GM21723 (cell line): Measurements from ENCODE around the gene RAI1.
A peak's percentile ranks its signal among the peaks of the same experiment; 100 is the strongest.

Experiments used
- ATAC-seq: cut with Tn5 transposase; IDR thresholded peaks from one replicate; pipeline ENCODE4 v1.9.1; 2021; ENCODE audit warnings: mild to moderate bottlenecking, moderate library complexity; ENCODE audit not compliant: unreplicated experiment

Gene RAI1

DNA sequence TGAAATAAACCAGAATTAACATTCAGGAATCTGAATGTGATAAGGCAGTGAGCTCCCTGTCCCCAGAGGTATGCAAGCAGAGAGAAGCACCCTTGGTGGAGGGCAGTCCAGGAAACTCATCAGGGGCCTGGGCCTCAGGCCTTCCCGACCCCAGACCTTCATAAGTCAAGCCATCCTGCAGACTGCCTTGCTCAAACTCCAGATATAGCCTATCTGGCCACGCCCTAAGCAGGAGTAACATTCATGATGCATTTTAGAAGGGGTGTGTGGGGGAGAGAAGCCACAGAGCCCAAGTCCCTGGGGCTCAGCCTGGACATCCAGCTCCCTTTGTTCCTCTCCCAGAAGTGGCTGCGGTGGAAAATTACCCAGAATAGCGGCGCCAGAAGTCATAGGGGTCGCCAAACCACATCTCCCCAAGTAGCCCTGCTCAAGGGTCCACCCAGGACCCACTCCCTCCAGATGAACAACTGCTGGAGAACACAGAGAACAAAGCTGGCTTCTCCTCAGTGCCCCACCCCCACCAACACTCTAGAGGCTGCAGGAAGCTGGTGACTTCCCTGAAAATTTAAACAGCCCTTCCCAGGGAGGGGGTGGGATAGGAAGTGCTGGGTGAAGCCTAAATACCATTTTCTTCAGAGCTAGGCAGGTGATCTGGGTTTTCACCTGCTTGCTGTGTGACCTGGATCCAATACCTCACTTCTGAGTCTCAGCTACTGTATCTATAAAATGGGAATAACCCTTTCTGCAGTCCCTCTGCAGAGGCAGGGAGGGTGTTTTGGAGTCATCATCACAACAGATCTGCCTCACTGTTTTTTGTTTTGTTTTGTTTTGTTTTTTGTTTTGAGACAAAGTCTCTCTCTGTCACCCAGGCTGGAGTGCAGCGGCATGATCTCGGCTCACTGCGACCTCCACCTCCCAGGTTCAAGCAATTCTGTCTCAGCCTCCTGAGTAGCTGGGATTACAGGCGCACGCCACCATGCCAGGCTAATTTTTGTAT lies 157.0 kb downstream of the RAI1 start:
- ATAC-seq, result no peak

DNA sequence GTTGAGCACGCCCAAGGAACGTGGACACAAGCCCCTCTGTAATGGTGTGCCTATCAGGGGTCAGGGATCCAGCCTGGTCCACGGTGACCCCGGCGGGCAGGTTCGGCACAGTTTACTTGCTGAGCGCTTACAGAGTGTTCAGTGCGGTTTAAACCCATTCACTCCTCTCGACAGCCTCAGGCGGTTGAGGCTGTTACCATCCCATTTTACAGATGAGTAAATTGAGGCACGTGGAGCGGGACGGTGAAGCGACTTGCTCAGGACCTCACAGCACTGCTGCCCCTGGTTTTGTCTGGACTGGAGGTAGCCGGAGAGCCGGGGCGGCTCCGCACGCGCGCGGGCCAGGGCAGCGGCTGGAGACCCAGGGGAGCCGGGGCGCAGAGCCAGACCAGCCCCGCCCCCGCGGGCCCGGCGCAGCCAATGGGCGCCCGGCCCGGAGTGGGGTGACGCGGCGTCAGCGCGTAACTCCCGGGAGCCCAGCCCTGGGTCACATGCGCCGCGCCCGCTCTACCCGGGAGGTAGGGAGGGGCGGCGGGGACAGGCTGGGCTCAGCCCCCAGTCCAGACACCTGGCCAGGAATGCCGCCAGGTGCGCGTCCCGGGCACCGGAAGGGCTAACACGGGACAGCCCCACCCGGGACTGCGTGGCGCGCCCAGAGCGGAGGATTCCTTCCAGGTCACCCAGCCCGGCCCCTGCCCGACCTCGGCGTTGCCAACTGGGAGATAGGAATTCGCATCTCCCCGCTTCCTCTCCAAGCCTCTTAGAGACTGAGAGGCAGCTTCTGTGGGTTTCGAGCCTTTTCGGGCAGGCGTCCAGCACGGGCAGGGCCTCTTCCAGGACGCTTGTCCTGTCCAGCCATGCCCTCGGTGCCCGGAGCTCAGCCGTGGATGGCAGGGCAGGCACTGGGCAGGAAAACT lies 158.8 kb downstream of the RAI1 start:
- ATAC-seq, result peak; percentile 48

DNA sequence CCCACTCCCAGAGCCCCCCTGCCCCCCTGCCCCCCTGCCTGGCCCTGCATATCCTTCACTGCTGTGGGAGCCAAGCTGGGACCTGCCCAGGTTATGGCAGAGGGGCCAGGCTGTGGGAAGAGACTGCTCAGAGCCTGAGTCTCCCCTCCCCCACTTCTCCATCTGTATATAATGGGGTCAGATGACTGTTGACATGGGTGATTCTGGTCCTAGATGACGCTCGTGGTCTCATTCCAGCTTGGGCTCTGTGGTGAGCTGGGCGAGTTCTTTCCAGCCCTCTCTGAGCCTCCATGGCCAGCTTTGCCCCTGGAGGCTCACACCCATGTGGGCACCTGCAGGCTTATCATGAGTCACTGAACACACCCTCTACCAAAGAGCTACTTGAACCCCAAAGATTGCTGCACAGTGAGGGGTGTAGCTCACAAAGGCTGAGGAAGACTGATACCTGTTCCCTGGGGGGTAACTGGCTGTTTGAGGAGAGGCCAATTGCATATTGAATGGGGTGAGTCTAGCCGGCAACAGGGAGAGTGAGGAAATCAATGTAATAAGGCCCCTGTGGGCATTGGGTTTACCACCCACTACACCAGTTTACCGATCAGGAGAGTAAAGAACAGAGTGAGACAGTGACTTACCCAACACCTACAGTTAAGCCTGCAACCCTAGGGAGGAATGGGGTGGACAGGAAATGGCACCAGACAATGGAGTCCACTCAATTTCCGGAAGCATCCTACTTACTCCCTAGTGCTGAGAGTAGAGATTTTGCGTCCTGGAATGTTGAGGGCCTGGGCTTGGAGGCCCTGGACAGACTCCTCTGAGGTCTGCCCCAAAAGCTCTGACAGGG lies 159.7 kb downstream of the RAI1 start:
- ATAC-seq, result no peak

DNA sequence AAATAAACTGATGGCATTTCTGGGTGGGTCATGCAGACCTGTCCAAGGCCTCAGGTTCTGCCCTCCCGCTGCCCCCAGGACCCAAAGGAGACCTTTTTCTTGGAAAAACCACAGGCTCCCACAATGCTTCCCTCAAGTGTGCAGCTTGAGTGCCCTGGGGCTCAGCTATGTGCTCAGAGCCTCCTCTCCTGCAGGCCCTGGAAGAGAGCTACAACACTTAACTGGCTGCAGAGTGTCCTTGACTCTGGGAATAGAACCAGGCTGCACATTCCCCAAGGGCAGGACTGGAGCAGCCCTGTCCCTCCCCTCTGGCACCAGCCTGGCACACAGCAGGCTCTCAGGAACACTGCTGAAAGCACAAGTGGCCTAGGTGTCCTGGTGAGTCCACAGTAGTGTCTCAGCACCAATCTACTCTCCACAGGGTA lies 160.4 kb downstream of the RAI1 start:
- ATAC-seq, result no peak

DNA sequence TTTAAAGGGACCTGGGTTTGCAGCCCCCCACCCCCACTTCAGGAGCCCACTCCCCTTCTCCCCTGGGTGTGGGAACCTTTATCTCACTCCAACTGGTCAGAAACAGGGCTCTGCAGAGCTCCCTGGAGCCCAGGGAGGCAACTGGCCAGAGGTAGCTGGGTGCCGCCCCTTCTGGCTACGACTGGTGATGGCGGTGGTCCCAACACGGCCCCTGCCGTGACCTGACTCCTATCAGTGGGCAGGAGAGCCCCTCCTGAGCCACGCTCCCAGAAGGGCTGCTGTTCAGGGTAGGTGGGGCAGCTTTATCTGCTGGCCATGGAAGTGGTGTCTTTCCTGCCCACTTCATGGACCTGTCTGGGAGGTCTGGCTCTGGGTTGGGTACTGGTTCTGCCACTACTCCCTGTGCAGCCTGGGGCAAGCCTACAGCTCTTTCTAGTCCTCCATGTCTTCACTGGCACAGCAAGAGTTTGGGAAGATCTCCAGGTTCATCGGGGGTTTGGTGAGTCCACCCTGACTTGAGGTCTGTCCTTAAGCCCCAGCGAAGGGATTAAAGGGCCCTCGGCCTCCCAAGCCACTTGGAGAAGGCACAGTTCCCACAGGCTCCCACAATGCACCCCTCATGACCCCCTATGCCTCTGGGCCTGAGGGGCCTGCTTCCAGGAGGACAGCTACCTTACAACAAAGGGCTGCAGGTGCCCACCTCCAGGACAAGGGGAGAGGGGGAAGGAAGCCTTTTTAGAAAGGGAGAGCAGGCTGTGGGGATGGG lies 161.0 kb downstream of the RAI1 start:
- no peak for ATAC-seq

DNA sequence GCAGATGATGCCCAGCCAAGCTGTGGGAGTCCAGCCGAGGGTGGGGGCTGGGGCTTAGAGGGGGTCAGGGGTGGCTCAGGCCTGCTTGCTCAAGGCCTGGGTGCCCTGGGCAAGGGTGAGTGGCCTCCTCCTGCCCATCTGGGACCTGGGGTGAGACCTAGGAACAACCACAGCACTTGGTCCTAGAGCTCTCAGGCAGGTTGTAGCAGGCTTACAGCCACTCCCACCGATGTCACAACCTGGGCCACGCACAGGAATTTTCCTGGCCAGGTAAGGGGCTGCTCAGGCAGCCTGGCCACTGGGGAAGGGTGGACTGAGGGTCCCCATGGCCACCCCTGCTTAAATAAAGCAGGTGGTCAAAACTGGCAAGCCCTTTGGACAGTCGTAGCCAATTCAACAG lies 161.8 kb downstream of the RAI1 start:
- ATAC-seq, result no peak

DNA sequence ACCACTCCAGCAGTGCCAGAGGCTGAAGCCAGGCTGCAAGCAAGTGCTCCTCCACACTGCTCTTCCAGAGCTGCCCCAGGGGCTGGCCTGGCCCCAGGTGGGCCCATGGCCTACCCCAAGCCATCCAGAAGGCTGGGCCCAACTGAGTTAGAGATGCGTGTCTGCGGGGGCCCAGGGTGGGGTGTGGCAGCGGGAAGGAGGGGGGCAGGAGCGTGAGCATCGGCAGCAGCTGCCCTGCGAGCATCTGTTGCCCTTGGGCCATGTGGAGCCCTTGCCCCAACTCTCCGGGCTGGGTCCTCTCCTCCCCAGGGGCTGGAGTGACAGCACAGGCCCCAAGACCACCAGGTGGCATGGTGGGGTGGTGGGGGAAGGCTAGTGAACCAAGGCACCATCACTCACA lies 162.8 kb downstream of the RAI1 start:
- no peak for ATAC-seq

DNA sequence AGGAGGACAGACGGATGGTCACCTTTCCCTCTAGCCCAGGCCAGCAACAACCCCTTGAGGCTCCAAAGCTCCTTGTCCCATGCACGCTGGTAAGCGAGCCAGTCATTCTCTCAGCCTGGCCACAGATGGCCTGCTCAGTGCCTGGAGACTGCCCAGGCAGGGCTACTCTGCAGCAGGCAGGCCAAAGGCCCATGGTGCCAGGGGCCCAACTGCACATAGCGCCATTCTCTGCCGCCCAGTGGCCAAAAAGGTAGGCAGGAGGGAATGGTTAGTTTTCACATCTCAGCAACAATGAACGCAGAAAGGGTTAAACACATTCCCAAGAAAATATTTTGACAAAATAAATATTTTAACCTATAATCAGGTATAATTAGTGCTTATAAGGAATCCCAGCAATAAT lies 163.2 kb downstream of the RAI1 start:
- no peak for ATAC-seq

DNA sequence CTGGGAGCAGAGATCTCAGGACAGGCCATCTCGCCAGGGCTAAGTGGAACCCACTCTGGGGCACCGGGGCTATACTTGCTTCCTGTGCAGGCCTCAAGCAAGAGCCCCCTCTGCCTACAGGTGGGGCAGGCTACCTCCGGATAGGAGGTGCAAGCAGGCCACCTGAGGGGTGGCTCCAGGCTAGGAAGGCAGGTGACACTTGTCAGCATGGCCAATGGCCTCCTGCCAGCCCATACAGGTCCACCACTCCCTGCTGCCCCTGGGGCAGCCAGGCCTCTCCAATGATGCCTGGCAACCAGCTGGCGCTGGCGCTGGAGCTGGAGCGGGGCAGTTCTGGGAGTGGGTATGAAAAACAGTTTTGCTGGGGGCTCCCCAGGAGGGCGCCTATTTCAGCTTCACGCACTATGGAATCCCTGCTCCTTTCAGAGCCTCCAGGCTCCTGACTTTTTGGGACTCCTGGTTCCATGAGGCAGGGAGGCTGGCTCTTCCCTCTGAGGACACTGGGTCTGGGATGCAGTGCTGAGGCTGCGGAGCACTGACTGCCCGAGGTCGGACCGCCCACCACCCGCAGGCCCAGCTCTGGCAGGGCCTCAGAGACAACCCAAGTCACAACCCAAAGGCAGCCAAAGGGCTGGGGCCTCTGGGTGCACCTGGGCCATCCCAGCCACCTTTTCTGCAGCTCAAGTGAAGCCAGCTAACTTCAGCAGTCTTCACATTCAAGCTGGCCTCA lies 164.0 kb downstream of the RAI1 start:
- no peak for ATAC-seq

DNA sequence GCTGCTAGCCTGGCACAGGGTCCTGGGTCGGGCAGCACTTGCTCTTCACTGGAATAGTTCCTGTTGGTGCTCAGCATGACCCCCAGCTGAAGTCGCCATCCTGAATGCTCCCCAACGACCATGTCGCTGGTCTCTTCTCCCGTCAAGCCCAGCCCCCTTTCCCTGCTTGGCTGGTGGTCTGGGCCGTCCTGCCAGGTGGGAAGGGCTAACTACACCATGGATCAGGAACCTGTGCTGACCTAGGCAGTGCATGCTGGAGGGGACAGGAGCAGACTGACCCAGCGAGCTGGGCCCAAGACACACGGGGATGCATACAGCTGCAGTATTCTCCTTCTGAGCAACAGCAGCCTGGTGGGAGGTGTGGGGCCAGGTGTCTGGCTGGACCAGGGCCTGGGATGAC lies 164.7 kb downstream of the RAI1 start:
- no peak for ATAC-seq

DNA sequence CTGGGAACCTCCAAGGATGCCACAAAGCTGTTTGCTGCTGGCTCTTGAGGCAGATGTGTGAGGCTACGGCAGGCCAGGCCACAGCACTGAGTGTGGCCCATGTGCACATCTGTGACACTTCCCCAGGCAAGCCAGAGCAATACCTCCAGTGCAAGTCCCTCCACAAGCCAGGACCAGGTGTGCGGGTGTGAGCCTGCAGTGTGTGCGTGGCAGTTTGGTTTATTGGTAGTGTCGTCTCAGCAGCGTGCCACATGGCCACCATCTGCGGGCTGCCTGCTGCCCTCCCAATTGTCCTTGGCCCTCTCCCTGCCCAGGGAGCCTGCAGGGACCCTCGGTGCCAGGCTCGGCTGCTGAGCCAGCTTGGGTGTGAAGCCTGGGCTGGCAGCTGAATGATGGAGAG lies 165.4 kb downstream of the RAI1 start:
- no peak for ATAC-seq

DNA sequence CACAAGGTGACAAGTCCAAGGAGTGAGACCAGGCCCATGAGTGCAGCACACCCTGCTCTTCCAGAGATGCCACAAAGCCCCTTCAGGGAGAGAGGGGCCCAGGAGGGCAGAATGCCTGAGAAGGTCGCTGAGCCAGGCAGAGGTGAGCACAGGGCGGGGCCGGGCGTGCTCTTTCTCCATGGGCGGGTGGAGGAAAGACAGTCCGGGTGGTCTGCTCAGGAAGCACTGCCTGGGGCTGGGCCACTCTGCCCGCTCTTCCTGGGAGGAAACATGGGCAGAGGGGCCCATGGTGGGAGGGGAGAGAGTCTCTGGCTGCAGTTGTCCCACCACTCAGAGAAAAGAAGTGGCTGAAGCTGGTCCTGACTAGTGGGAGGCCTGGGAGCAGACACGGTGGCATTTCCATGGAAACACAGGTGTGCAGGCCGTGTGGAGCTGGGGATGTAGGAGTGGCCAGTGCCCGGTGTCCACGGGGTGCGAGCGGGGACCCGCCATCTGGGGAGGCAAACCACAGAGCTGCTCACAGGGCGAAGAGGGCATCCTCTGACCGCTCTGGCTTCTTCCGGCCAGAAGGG lies 165.9 kb downstream of the RAI1 start:
- no peak for ATAC-seq

DNA sequence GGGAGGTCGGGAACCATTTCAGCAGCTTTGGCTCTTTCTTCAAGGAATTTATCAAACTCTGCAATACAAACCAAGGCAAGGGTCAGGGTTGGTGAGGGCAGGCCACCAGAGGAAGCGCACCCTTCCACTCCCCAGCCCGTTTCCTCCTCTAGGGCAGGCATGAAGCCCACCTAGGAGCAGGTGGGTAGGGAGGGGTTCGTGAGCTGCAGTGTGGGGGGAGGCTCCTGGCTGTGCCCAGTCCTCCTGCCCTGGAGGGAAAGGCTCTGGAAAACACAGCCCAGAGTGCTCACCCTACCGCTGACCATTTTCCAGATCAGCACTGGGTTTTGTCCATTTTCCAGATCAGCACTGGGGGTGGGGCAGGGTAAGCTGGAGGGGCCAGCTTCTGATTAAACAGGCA lies 166.5 kb downstream of the RAI1 start:
- no peak for ATAC-seq

DNA sequence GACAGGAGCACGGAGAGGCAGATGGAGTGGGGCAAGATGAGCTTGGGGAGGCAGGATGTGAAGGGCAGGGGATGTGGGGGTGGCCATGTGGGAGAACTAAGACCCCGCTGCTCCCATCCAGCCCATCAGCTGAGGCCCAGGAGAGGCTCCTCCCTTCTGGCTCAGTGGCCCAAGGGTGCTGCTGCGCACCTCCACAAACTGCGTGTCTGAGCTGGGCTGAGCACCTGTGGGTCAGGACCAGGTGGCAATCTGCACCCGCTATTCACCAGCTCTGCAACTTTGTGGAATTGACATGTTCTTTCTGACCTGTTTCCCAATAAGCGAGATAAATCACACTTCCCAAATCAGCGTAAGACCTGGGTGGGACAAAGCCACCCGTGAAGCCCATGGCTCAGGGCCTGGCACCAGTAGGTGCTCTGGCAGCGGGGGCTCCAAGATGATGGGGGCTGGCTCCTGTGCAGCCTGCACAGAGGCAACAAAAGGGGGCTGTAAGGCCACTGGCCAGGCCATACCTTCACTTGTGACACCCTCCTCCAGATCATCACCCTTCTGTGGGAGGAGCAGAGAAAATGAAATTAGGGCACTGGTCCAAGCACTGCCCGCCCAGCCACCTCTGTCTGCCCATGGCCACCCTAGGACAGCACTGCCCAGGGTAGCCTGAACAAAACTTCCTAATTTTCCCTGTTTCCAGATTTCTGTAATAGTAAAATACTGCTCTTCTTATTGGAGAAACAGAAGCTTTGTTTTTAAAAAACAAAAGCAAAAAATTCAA lies 167.2 kb downstream of the RAI1 start:
- ATAC-seq, result no peak

DNA sequence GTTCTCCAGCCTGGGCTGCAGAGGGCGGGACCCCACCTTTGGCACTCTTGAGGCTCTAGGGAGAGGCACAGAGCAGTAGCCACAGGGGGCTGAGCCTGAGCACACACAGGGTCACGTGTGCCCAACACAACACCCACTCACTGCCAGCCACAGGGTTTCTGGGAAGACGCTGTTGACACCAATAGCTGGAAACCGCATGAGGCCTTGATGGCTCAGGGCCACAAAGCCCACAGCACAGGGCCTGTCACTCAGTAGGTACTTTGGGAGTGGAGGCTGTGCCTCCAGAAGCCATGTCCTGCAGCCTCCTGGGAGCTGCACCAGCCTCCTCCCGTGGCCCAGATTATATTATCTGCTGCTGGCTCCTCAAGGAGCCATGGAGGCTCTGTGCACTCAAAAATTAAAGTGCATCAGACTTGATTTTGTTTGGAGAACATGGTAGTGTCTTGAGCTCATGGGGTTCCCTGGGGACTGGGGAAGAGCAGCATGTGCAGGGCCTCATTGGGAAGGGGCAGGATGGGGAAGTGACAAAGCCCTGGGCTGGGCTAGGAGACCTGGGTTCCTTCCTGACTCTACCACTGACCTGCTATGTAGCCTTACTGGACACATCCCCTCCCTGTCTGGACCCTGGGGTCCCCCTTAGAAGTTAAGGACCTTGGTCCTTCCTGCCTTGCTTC lies 168.0 kb downstream of the RAI1 start:
- peak; percentile 64 for ATAC-seq

DNA sequence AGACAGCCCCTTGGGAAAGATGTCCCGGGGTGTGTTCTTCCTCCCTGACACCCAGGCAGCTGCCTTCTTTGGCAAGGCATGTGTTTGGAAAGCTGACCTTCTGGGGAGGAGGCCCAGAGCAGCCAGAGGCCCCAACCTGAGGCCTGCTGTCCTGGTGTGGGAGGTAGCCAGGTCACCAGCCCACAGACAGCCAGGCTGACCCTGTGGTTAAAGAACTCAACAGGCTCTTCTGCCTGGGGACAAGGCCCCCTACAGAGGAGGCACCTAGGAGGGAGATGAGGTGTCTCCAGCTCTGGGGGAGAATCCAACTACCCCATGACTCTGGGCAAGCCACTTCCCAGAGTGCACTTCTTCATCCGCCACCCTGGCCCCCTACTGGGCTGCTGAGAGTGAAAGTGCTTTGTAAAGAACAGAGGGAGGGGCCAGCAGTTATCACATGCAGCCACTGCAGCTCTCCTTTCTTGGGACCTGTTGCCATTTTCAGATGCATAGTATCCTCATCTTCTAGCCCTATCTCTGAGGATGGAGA lies 168.7 kb downstream of the RAI1 start:
- no peak for ATAC-seq
